Naive thymus-derived CD4-positive, alpha-beta T cell (primary cell): ENCODE results near the gene AGMO. TPM values are rescaled to one million over a fixed set of nuclear protein-coding genes. Genes with fewer than 3 reads are reported as not detected.

ENCODE experiments used
- ATAC-seq: fragments of 150-1000 bp; cut with Tn5 transposase; 2 replicates; pipeline ENCODE4 v1.10.0; 2021; ENCODE audit warnings: mild to moderate bottlenecking, moderate library complexity
- CTCF ChIA-PET: fragments of 350-600 bp; sonication (Branson Sonifier 250); formaldehyde crosslinking; loops from one replicate; lab custom pipeline; 2021; ENCODE audit warnings: antibody characterized with exemption; lab: Charles Lee
- POLR2A ChIA-PET: fragments of 350-600 bp; sonication (Branson Sonifier 250); formaldehyde crosslinking; loops from one replicate; lab custom pipeline; 2021; ENCODE audit warnings: antibody characterized with exemption, inconsistent platforms; lab: Charles Lee
- DNase-seq, 9 donors: peaks; one replicate each; pipeline versions ENCODE4 v3.0.0 to v3.0.0-alpha.2; 2020 to 2022; ENCODE audit warnings: mixed read lengths in 1 of 9
- H3K27ac ChIP-seq: one replicate; pipeline ENCODE4 v1.7.0; 2013; ENCODE audit warnings: mild to moderate bottlenecking, low read depth, low read length, moderate library complexity
- H3K27me3 ChIP-seq, 2 donors: one replicate each; pipeline ENCODE4 v1.7.0; 2013; ENCODE audit warnings: low read length in 2 of 2, mild to moderate bottlenecking in 2 of 2, moderate library complexity in 2 of 2; ENCODE audit not compliant: control insufficient read depth in 2 of 2, insufficient read depth in 2 of 2
- H3K36me3 ChIP-seq, 3 experiments: 1 replicate in 2 of 3; 2 replicates in 1 of 3; pipeline ENCODE4 v1.7.0; 2013; ENCODE audit warnings: low read length in 3 of 3, mild to moderate bottlenecking in 3 of 3, moderate library complexity in 1 of 3; ENCODE audit not compliant: insufficient read depth in 3 of 3, control insufficient read depth in 2 of 3
- H3K4me1 ChIP-seq, 2 donors: one replicate each; pipeline ENCODE4 v1.7.0; 2013; ENCODE audit warnings: low read length in 2 of 2, mild to moderate bottlenecking in 2 of 2, moderate library complexity in 1 of 2; ENCODE audit not compliant: control insufficient read depth in 2 of 2, insufficient read depth in 2 of 2
- H3K4me3 ChIP-seq: 2 replicates; pipeline ENCODE4 v1.7.0; 2013; ENCODE audit warnings: mild to moderate bottlenecking, low read length
- H3K9me3 ChIP-seq, 3 experiments: 1 replicate in 2 of 3; 2 replicates in 1 of 3; pipeline ENCODE4 v1.7.0; 2013; ENCODE audit warnings: low read length in 3 of 3; ENCODE audit not compliant: control insufficient read depth in 2 of 3
- H3K27ac Mint-ChIP-seq, 9 donors: one replicate each; pipeline ENCODE4 v1.8.0; 2020 to 2022; ENCODE audit warnings: mixed read lengths in 9 of 9, mild to moderate bottlenecking in 8 of 9, moderate library complexity in 5 of 9, inconsistent platforms in 2 of 9
- H3K27me3 Mint-ChIP-seq, 5 donors: one replicate each; pipeline ENCODE4 v1.8.0; 2021 to 2022; ENCODE audit warnings: mixed read lengths in 5 of 5, mild to moderate bottlenecking in 1 of 5
- H3K36me3 Mint-ChIP-seq, 5 donors: one replicate each; pipeline ENCODE4 v1.8.0; 2020 to 2022; ENCODE audit warnings: mixed read lengths in 5 of 5, mild to moderate bottlenecking in 3 of 5, inconsistent platforms in 1 of 5
- H3K4me1 Mint-ChIP-seq, 7 donors: one replicate each; pipeline ENCODE4 v1.8.0; 2020 to 2022; ENCODE audit warnings: mixed read lengths in 7 of 7, mild to moderate bottlenecking in 3 of 7, inconsistent platforms in 1 of 7
- H3K4me3 Mint-ChIP-seq, 10 donors: one replicate each; pipeline ENCODE4 v1.8.0; 2020 to 2022; ENCODE audit warnings: mild to moderate bottlenecking in 10 of 10, mixed read lengths in 10 of 10, moderate library complexity in 6 of 10, inconsistent platforms in 2 of 10
- H3K9me3 Mint-ChIP-seq, 11 donors: one replicate each; pipeline ENCODE4 v1.8.0; 2020 to 2022; ENCODE audit warnings: mixed read lengths in 11 of 11, mild to moderate bottlenecking in 4 of 11, inconsistent platforms in 1 of 11, moderate library complexity in 1 of 11
- intact Hi-C, 2 donors: fragments of 100-400 bp; cut with micrococcal nuclease; formaldehyde crosslinking; loops; one replicate each; pipeline ENCODE4 v1.15.1; 2023
- polyA plus RNA-seq, 2 donors: library from polyadenylated mRNA; unstranded; fragments of 300-500 nt; fragmentation: Illumina TruSeq; gene quantifications; one replicate each; pipeline ENCODE4 v1.2.3, GENCODE V29; 2021
- total RNA-seq, 6 experiments: library from RNA in 5 of 6; stranded (reverse) in 5 of 6; gene quantifications; 1 replicate in 5 of 6; 2 replicates in 1 of 6; pipeline ENCODE4 v1.2.3 and lab custom pipeline; 2021 to 2026

The AGMO gene
- total and polyA plus RNA-seq, 7 experiments from 2014 or later = not detected

GRCh38 chr7:15494711-15495110 lies 67.1 kb downstream of the AGMO start:
- ATAC-seq (no peak), DNase-seq (no peak)
- ChIA-PET CTCF (no interaction called here), POLR2A (no interaction called here)
- peaks cover 0 to 6% (median 2%) of the 10 kb centered on the region in 11 donors for H3K9me3 Mint-ChIP-seq
- intact Hi-C loops = no loop called here
- Histone ChIP-seq H3K4me3 (no peak overlapping the region), H3K4me1 (no peaks in the 10 kb centered on the region), H3K9me3 (no peaks in the 10 kb centered on the region), H3K27me3 (no peaks in the 10 kb centered on the region), H3K36me3 (no peaks in the 10 kb centered on the region), H3K27ac (no peak overlapping the region)
- H3K27ac Mint-ChIP-seq = no peak overlapping the region
- H3K4me3 Mint-ChIP-seq = no peak overlapping the region
- no peaks in the 10 kb centered on the region for H3K36me3 Mint-ChIP-seq
- H3K4me1 Mint-ChIP-seq = no peaks in the 10 kb centered on the region
- no peaks in the 10 kb centered on the region for H3K27me3 Mint-ChIP-seq

GRCh38 chr7:15491361-15491760 lies 70.5 kb downstream of the AGMO start:
- Mint-ChIP-seq H3K36me3 (no peaks in the 10 kb centered on the region), H3K27me3 (no peaks in the 10 kb centered on the region), H3K4me1 (no peaks in the 10 kb centered on the region), H3K4me3 (no peak overlapping the region), H3K9me3 (peaks cover 0 to 6% (median 2%) of the 10 kb centered on the region in 11 donors), H3K27ac (no peak overlapping the region)
- intact Hi-C loops = no loop called here
- H3K36me3 ChIP-seq = no peaks in the 10 kb centered on the region
- ChIA-PET POLR2A (no interaction called here), CTCF (no interaction called here)
- no peak for DNase-seq
- no peaks in the 10 kb centered on the region for H3K27me3 ChIP-seq
- H3K4me1 ChIP-seq = no peaks in the 10 kb centered on the region
- ATAC-seq = no peak
- H3K4me3 ChIP-seq = no peak overlapping the region
- H3K27ac ChIP-seq = no peak overlapping the region
- H3K9me3 ChIP-seq = no peaks in the 10 kb centered on the region

DNA sequence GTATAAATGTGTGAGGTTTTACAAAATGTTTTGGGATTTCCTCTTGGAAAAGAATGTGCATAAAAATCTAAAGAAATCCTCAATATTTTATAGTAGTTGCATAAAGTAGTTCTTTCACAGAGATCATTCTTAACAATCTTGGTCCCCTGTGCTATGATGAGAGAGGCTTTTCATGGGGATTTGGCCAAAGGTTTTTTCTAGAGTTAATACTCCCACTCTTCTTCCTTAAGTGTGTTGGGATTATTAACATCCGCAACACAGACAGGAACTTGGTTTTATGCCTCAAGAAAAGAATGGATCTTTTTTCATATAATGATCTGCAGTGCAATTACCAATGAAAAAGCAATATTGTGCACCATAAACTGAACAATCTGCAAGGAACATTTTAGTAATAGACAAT lies 71.5 kb downstream of the AGMO start:
- no peak overlapping the region for H3K27ac ChIP-seq
- Mint-ChIP-seq H3K4me3 (no peak overlapping the region), H3K27me3 (no peaks in the 10 kb centered on the region), H3K9me3 (peaks cover 0 to 5% (median 2%) of the 10 kb centered on the region in 11 donors), H3K36me3 (no peaks in the 10 kb centered on the region), H3K27ac (no peak overlapping the region), H3K4me1 (no peaks in the 10 kb centered on the region)
- ChIA-PET CTCF (no interaction called here), POLR2A (no interaction called here)
- no peaks in the 10 kb centered on the region for H3K4me1 ChIP-seq
- no peaks in the 10 kb centered on the region for H3K27me3 ChIP-seq
- ATAC-seq (no peak), DNase-seq (no peak)
- no peaks in the 10 kb centered on the region for H3K9me3 ChIP-seq
- H3K36me3 ChIP-seq = no peaks in the 10 kb centered on the region
- intact Hi-C loops = no loop called here
- no peak overlapping the region for H3K4me3 ChIP-seq

- Histone ChIP-seq H3K27me3 (no peaks in the 10 kb centered on the region), H3K27ac (no peak overlapping the region), H3K36me3 (no peaks in the 10 kb centered on the region), H3K4me3 (no peak overlapping the region), H3K4me1 (no peaks in the 10 kb centered on the region), H3K9me3 (no peaks in the 10 kb centered on the region)
- intact Hi-C loops = no loop called here
- ATAC-seq (no peak), DNase-seq (no peak)
- Mint-ChIP-seq H3K36me3 (no peaks in the 10 kb centered on the region), H3K4me1 (no peaks in the 10 kb centered on the region), H3K4me3 (no peak overlapping the region), H3K9me3 (peaks cover 0 to 5% (median 1%) of the 10 kb centered on the region in 11 donors), H3K27ac (no peak overlapping the region), H3K27me3 (no peaks in the 10 kb centered on the region)
- ChIA-PET POLR2A (no interaction called here), CTCF (no interaction called here)
Observed at GRCh38 chr7:15489861-15490260, 72.0 kb downstream of the AGMO start.

DNA sequence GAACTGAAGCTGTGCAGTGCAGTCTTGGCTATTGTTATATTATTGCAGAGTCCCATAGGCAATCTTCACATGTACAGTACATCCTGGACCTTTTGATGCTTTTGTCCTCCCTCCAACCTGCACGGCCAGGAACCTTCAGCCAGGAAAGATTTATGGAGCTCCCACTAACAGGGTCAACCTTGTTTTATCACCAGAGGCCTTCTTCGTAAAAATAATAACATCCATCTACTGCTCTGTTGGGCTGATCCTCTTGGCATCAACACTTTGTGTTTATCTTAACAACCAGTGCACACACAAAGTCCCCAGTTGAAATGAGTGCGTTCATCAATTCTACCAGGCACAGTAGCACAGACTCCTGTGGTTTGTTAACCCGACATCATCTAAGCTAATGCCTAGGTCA lies 72.4 kb downstream of the AGMO start:
- Histone ChIP-seq H3K36me3 (no peaks in the 10 kb centered on the region), H3K27ac (no peak overlapping the region), H3K4me3 (no peak overlapping the region), H3K4me1 (no peaks in the 10 kb centered on the region), H3K27me3 (no peaks in the 10 kb centered on the region), H3K9me3 (no peaks in the 10 kb centered on the region)
- H3K4me1 Mint-ChIP-seq = no peaks in the 10 kb centered on the region
- ATAC-seq (no peak), DNase-seq (no peak)
- ChIA-PET POLR2A (no interaction called here), CTCF (no interaction called here)
- H3K27ac Mint-ChIP-seq = no peak overlapping the region
- H3K4me3 Mint-ChIP-seq = no peak overlapping the region
- no peaks in the 10 kb centered on the region for H3K36me3 Mint-ChIP-seq
- H3K27me3 Mint-ChIP-seq = no peaks in the 10 kb centered on the region
- intact Hi-C loops = no loop called here
- H3K9me3 Mint-ChIP-seq = peaks cover 0 to 5% (median 2%) of the 10 kb centered on the region in 11 donors

GRCh38 chr7:15488401-15488800 lies 73.4 kb downstream of the AGMO start:
- Mint-ChIP-seq H3K36me3 (no peaks in the 10 kb centered on the region), H3K27ac (no peak overlapping the region), H3K9me3 (peaks cover 0 to 8% (median 2%) of the 10 kb centered on the region in 11 donors), H3K4me1 (no peaks in the 10 kb centered on the region), H3K4me3 (no peak overlapping the region), H3K27me3 (no peaks in the 10 kb centered on the region)
- H3K4me1 ChIP-seq = no peaks in the 10 kb centered on the region
- ATAC-seq (no peak), DNase-seq (no peak)
- no peaks in the 10 kb centered on the region for H3K27me3 ChIP-seq
- no peaks in the 10 kb centered on the region for H3K36me3 ChIP-seq
- POLR2A ChIA-PET = no interaction called here
- H3K27ac ChIP-seq = no peak overlapping the region
- H3K9me3 ChIP-seq = no peaks in the 10 kb centered on the region
- H3K4me3 ChIP-seq = no peak overlapping the region
- CTCF ChIA-PET = no interaction called here
- intact Hi-C loops = no loop called here

GRCh38 chr7:15487896-15488295 lies 73.9 kb downstream of the AGMO start:
- peaks cover 0 to 8% (median 2%) of the 10 kb centered on the region in 11 donors for H3K9me3 Mint-ChIP-seq
- H3K27me3 ChIP-seq = no peaks in the 10 kb centered on the region
- no peaks in the 10 kb centered on the region for H3K9me3 ChIP-seq
- ATAC-seq (no peak), DNase-seq (no peak)
- no peaks in the 10 kb centered on the region for H3K36me3 ChIP-seq
- H3K27me3 Mint-ChIP-seq = no peaks in the 10 kb centered on the region
- no peak overlapping the region for H3K27ac ChIP-seq
- H3K27ac Mint-ChIP-seq = no peak overlapping the region
- H3K4me1 ChIP-seq = no peaks in the 10 kb centered on the region
- ChIA-PET POLR2A (no interaction called here), CTCF (no interaction called here)
- H3K4me1 Mint-ChIP-seq = no peaks in the 10 kb centered on the region
- no peak overlapping the region for H3K4me3 ChIP-seq
- no peaks in the 10 kb centered on the region for H3K36me3 Mint-ChIP-seq
- no peak overlapping the region for H3K4me3 Mint-ChIP-seq
- intact Hi-C loops = no loop called here
